Endothelial cell of umbilical vein (primary cell): ENCODE measurements around the gene NEB. TPM values are rescaled to one million over a fixed set of nuclear protein-coding genes. Genes with fewer than 3 reads are reported as not detected.

Experiments used
- BruUV-seq: library from RNA; stranded (reverse); fragments of 400-500 nt; replicated peaks from 2 replicates; lab custom pipeline; 2021; lab: Mats Ljungman, UMichigan
- CTCF ChIA-PET: fragments of 300-600, 350-600 bp; sonication (Branson Sonifier 250); formaldehyde crosslinking; loops from one replicate; lab custom pipeline; 2021; ENCODE audit warnings: antibody characterized with exemption, inconsistent platforms; lab: Charles Lee
- POLR2A ChIA-PET: fragments of 300-600, 350-600 bp; sonication (Branson Sonifier 250); formaldehyde crosslinking; loops from one replicate; lab custom pipeline; 2021; ENCODE audit warnings: antibody characterized with exemption, inconsistent platforms; lab: Charles Lee
- DNase-seq: peaks from one replicate; pipeline ENCODE4 v3.0.0-alpha.2; 2011; ENCODE audit warnings: low read depth, low spot score
- FAIRE-seq: peaks from 2 replicates; lab custom pipeline; 2011; peaks lifted over from hg19 to GRCh38; lab: Jason Lieb, UNC
- H2AFZ ChIP-seq: 2 replicates; pipeline ENCODE4 v1.6.0; 2012; ENCODE audit warnings: low read depth, low read length, control low read depth, inconsistent platforms
- H3K27ac ChIP-seq: 2 replicates; pipeline ENCODE4 v1.5.1; 2011; ENCODE audit warnings: low read depth, mild to moderate bottlenecking, control low read depth, low read length, moderate library complexity; ENCODE audit not compliant: insufficient read depth
- H3K27me3 ChIP-seq, 2 experiments: 2 replicates each; pipeline versions ENCODE4 v1.6.0 to v1.6.1; 2011; ENCODE audit warnings: low read length in 2 of 2, mixed read lengths in 1 of 2; ENCODE audit not compliant: control insufficient read depth in 2 of 2, insufficient read depth in 2 of 2
- H3K36me3 ChIP-seq, 2 experiments: 2 replicates in 1 of 2; 3 replicates in 1 of 2; pipeline ENCODE4 v1.5.1; 2011; ENCODE audit warnings: low read length in 2 of 2, mild to moderate bottlenecking in 1 of 2, moderate library complexity in 1 of 2; ENCODE audit not compliant: control insufficient read depth in 2 of 2, insufficient read depth in 2 of 2; ENCODE audit errors: extremely low read depth in 1 of 2
- H3K4me1 ChIP-seq: 3 replicates; pipeline ENCODE4 v1.5.1; 2011; ENCODE audit warnings: mild to moderate bottlenecking, low read length; ENCODE audit not compliant: control insufficient read depth, insufficient read depth; ENCODE audit errors: extremely low read depth
- H3K4me2 ChIP-seq: 2 replicates; pipeline ENCODE4 v1.6.1; 2011; ENCODE audit warnings: low read length, control low read depth, mixed read lengths; ENCODE audit not compliant: insufficient read depth
- H3K4me3 ChIP-seq, 3 experiments: fragments of 200-600 bp in 1 of 3; sonication (generic), shearing (Covaris generic) in 1 of 3; replicated peaks in 1 of 3; 2 replicates each; pipeline ENCODE4 v1.5.1; 2011 to 2016; ENCODE audit warnings: control low read depth in 3 of 3, low read length in 3 of 3, mild to moderate bottlenecking in 2 of 3, inconsistent platforms in 1 of 3, low read depth in 1 of 3, moderate library complexity in 1 of 3; ENCODE audit not compliant: insufficient read depth in 1 of 3
- H3K79me2 ChIP-seq: 2 replicates; pipeline ENCODE4 v1.6.0; 2012; ENCODE audit warnings: low read length, inconsistent platforms; ENCODE audit not compliant: control insufficient read depth, insufficient read depth
- H3K9ac ChIP-seq: replicated peaks from 2 replicates; pipeline ENCODE3; 2011; ENCODE audit warnings: low read length, control low read depth; ENCODE audit not compliant: insufficient read depth; ENCODE audit errors: extremely low read depth
- H3K9me1 ChIP-seq: replicated peaks from 3 replicates; pipeline ENCODE4 v1.6.0; 2011; ENCODE audit warnings: mild to moderate bottlenecking, low read length; ENCODE audit not compliant: control insufficient read depth, insufficient read depth; ENCODE audit errors: extremely low read depth
- H3K9me3 ChIP-seq: replicated peaks from 2 replicates; pipeline ENCODE4 v1.5.1; 2012; ENCODE audit warnings: low read length, inconsistent platforms; ENCODE audit not compliant: control insufficient read depth, insufficient read depth
- H4K20me1 ChIP-seq: replicated peaks from 2 replicates; pipeline ENCODE3; 2011; ENCODE audit warnings: mild to moderate bottlenecking, low read length; ENCODE audit not compliant: control insufficient read depth, insufficient read depth; ENCODE audit errors: extremely low read depth
- CTCF ChIP-seq, 2 donors: IDR thresholded peaks; 1 replicate in 1 of 2; 2 replicates in 1 of 2; pipeline ENCODE4 v1.5.1; 2011; ENCODE audit warnings: low read length in 2 of 2, mild to moderate bottlenecking in 2 of 2, moderate library complexity in 2 of 2, control low read depth in 1 of 2, inconsistent platforms in 1 of 2, low read depth in 1 of 2; ENCODE audit not compliant: insufficient read depth in 1 of 2; ENCODE audit errors: extremely low read depth in 1 of 2
- EZH2 ChIP-seq: IDR thresholded peaks from 2 replicates; pipeline ENCODE4 v1.6.1; 2012; ENCODE audit warnings: borderline replicate concordance, low read depth, mild to moderate bottlenecking, moderate library complexity, low read length, inconsistent platforms; ENCODE audit not compliant: severe bottlenecking
- FOS ChIP-seq: IDR thresholded peaks from 2 replicates; pipeline ENCODE4 v1.6.1; 2011; ENCODE audit warnings: mild to moderate bottlenecking, low read length, moderate library complexity, borderline replicate concordance; ENCODE audit not compliant: insufficient read depth
- GATA2 ChIP-seq: IDR thresholded peaks from 2 replicates; pipeline ENCODE4 v1.7.0; 2011; ENCODE audit warnings: low read depth, mild to moderate bottlenecking, moderate library complexity, mixed read lengths, low read length; ENCODE audit not compliant: insufficient read length, insufficient read depth
- JUN ChIP-seq: IDR thresholded peaks from 2 replicates; pipeline ENCODE4 v1.6.1; 2011; ENCODE audit warnings: borderline replicate concordance, low read depth; ENCODE audit not compliant: insufficient read length, insufficient read depth
- MAX ChIP-seq: IDR thresholded peaks from 2 replicates; pipeline ENCODE4 v1.6.1; 2011; ENCODE audit not compliant: insufficient read depth, insufficient read length
- MYC ChIP-seq: IDR thresholded peaks from one replicate; pipeline ENCODE4 v1.6.1; 2011; ENCODE audit warnings: mild to moderate bottlenecking, low read depth, low read length
- POLR2A ChIP-seq: IDR thresholded peaks from 2 replicates; pipeline ENCODE4 v1.6.1; 2012; ENCODE audit warnings: low read depth, mild to moderate bottlenecking, control low read depth, low read length
- POLR2AphosphoS5 ChIP-seq: IDR thresholded peaks from 2 replicates; pipeline ENCODE4 v1.6.1; 2012; ENCODE audit warnings: low read depth, mild to moderate bottlenecking, control low read depth, low read length, moderate library complexity; ENCODE audit not compliant: insufficient read depth
- dilution Hi-C: fragments of 300-500 bp; cut with MboI; formaldehyde crosslinking; loops from one replicate; pipeline ENCODE4 v1.15.0; 2019; ENCODE audit warnings: low sequenced_read_pairs; ENCODE audit not compliant: extremely low pct_ligation_motif_present
- intact Hi-C: fragments of 100-400 bp; cut with micrococcal nuclease; formaldehyde crosslinking; loops from one replicate; pipeline ENCODE4 v1.10.0; 2022
- polyA plus RNA-seq, 4 experiments: library from polyadenylated mRNA; depleted of rRNA in 3 of 4; stranded (reverse) in 3 of 4; unstranded in 1 of 4; fragments of >200 nt; gene quantifications; 2 replicates each; pipeline versions ENCODE4 v1.2.1 to v1.2.3, GENCODE V29; 2011 to 2012; ENCODE audit warnings: missing spikeins in 1 of 4
- total RNA-seq: library from RNA; stranded (reverse); gene quantifications from 2 replicates; pipeline ENCODE4 v1.2.3, GENCODE V29; 2021

The NEB gene
- total and polyA plus RNA-seq, 2 donors (not counting 3 experiments of a cell fraction or from before 2014, with no cell fraction given), result 0.84 to 1.8 TPM

- Histone ChIP-seq H3K79me2 (no peaks in the 10 kb centered on the region), H3K9me1 (no peaks in the 10 kb centered on the region), H3K4me3 (no peak overlapping the region), H3K4me2 (no peak overlapping the region), H3K36me3 (no peaks in the 10 kb centered on the region), H3K9me3 (no peaks in the 10 kb centered on the region), H4K20me1 (no peaks in the 10 kb centered on the region), H3K9ac (no peak overlapping the region), H2AFZ (peak overlapping the region; percentile 5), H3K4me1 (peaks cover 31% of the 10 kb centered on the region), H3K27ac (no peak overlapping the region), H3K27me3 (no peaks in the 10 kb centered on the region)
- CTCF ChIA-PET, result no interaction called here
- BruUV-seq, result no TSS peak
- dilution Hi-C loops, result no loop called here
- no peak for DNase-seq
- no peak for TF ChIP-seq GATA2
- no peak for TF ChIP-seq POLR2A
- TF ChIP-seq MYC, result no peak
- TF ChIP-seq FOS, result no peak
- no peak for TF ChIP-seq EZH2
- TF ChIP-seq POLR2AphosphoS5, result no peak
- TF ChIP-seq CTCF (IDR thresholded peaks at IDR 0.05; ENCODE audit: extremely low read depth in 1 of 2, insufficient read depth in 1 of 2, low read depth in 1 of 2, low read length in 2 of 2), result no peak
- TF ChIP-seq MAX, result no peak
- no peak for TF ChIP-seq JUN
- intact Hi-C loops, result no loop called here
- FAIRE-seq, result no peak
- POLR2A ChIA-PET, result no interaction called here
Observed at GRCh38 chr2:151620761-151621160, 113.5 kb downstream of the NEB start.
